A673 (cell line): ENCODE measurements around the gene PAPOLG. TPM values are rescaled to one million over a fixed set of nuclear protein-coding genes. Genes with fewer than 3 reads are reported as not detected.

Source experiments
- BruUV-seq: library from RNA; stranded (reverse); fragments of 400-500 nt; replicated peaks from 2 replicates; lab custom pipeline; 2021; lab: Mats Ljungman, UMichigan
- CTCF ChIA-PET: fragments of 300-600 bp; sonication (Branson Sonifier 250); formaldehyde crosslinking; loops from one replicate; lab custom pipeline; 2022; ENCODE audit warnings: antibody characterized with exemption; lab: Charles Lee
- POLR2A ChIA-PET: fragments of 300-600 bp; sonication (Branson Sonifier 250); formaldehyde crosslinking; loops from one replicate; lab custom pipeline; 2022; ENCODE audit warnings: antibody characterized with exemption; ENCODE audit not compliant: low non-redundant PET; lab: Charles Lee
- DNase-seq: peaks from one replicate; pipeline ENCODE4 v3.0.0-alpha.2; 2015; ENCODE audit warnings: low spot score
- H3K27ac ChIP-seq: fragments of 200-600 bp; sonication (generic); 2 replicates; pipeline ENCODE4 v1.5.1; 2016; ENCODE audit warnings: mixed run types, low read depth, mild to moderate bottlenecking, mixed read lengths, antibody characterized with exemption, low read length; ENCODE audit not compliant: poor library complexity, severe bottlenecking
- H3K27me3 ChIP-seq: fragments of 200-600 bp; sonication (generic); replicated peaks from 2 replicates; pipeline ENCODE4 v1.6.1; 2017; ENCODE audit warnings: mixed run types, low read depth, mild to moderate bottlenecking, mixed read lengths, antibody characterized with exemption, low read length; ENCODE audit not compliant: insufficient read depth, poor library complexity
- H3K36me3 ChIP-seq: fragments of 200-600 bp; sonication (generic); 2 replicates; pipeline ENCODE4 v1.6.1; 2016; ENCODE audit warnings: mixed run types, mild to moderate bottlenecking, mixed read lengths, antibody characterized with exemption, low read length; ENCODE audit not compliant: insufficient read depth, poor library complexity, severe bottlenecking
- H3K4me1 ChIP-seq: fragments of 200-600 bp; sonication (generic); 2 replicates; pipeline ENCODE4 v1.6.1; 2017; ENCODE audit warnings: mixed run types, mild to moderate bottlenecking, mixed read lengths, antibody characterized with exemption, low read length; ENCODE audit not compliant: insufficient read depth, poor library complexity, severe bottlenecking
- H3K4me3 ChIP-seq: fragments of 200-600 bp; sonication (generic); 2 replicates; pipeline ENCODE4 v1.5.1; 2016; ENCODE audit warnings: low read depth, mixed run types, mild to moderate bottlenecking, mixed read lengths, low read length; ENCODE audit not compliant: poor library complexity, severe bottlenecking
- H3K9me3 ChIP-seq: fragments of 200-600 bp; sonication (generic); 2 replicates; pipeline ENCODE4 v1.6.1; 2016; ENCODE audit warnings: mixed run types, low read depth, mild to moderate bottlenecking, mixed read lengths, antibody characterized with exemption, low read length; ENCODE audit not compliant: poor library complexity, severe bottlenecking
- CTCF ChIP-seq: fragments of 300-800, 200-600 bp; sonication (generic); conservative IDR thresholded peaks from 2 replicates; pipeline ENCODE4 v1.5.1; 2017; ENCODE audit warnings: low read depth, mild to moderate bottlenecking, antibody characterized with exemption, low read length, moderate library complexity, mixed read lengths
- EZH2 ChIP-seq: fragments of 200-600 bp; sonication (generic); IDR thresholded peaks from 2 replicates; pipeline ENCODE4 v1.6.1; 2017; ENCODE audit warnings: borderline replicate concordance, low read depth, mild to moderate bottlenecking, mixed read lengths, antibody characterized with exemption, low read length; ENCODE audit not compliant: poor library complexity, severe bottlenecking
- intact Hi-C: fragments of 100-400 bp; cut with micrococcal nuclease; formaldehyde crosslinking; loops from one replicate; pipeline ENCODE4 v1.10.0; 2022; ENCODE audit not compliant: unreplicated experiment
- total RNA-seq: library from RNA; stranded (reverse); gene quantifications from 2 replicates; pipeline ENCODE4 v1.2.3, GENCODE V29; 2021

The PAPOLG gene
- total RNA-seq, 1 experiment from 2014 or later: 17.4 TPM

- ChIA-PET CTCF (no interaction called here), POLR2A (no interaction called here)
- Histone ChIP-seq H3K9me3 (no peaks in the 10 kb centered on the region), H3K27ac (no peak overlapping the region), H3K27me3 (no peaks in the 10 kb centered on the region), H3K36me3 (no peaks in the 10 kb centered on the region), H3K4me1 (no peaks in the 10 kb centered on the region), H3K4me3 (no peak overlapping the region)
- BruUV-seq: no TSS peak
- TF ChIP-seq CTCF (no peak), EZH2 (no peak)
- DNase-seq: no peak
- intact Hi-C loops: no loop called here
These were observed 47.3 kb upstream of the PAPOLG start for GRCh38 chr2:60708630-60709320.

DNA sequence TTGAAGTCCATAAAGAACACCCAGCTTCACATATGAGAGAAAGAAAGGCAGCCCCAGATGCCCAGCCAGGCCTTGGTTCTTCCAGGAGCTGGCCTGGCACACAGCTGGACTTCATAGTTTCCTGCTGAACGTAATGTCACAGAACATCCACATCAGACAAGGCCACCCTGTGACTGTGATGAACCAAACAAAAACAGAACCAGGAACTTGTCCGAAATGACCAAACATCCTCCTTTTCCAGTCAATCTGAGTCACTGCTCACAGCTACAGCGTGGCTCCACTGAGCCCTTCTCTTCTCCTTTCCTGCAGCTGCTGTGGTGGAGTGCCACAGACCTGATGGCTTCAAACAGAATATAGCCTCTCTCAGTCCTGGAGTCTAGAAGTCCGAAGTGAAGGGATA is 45.4 kb upstream of the PAPOLG start:
- no peak for DNase-seq
- Histone ChIP-seq H3K36me3 (no peaks in the 10 kb centered on the region), H3K27ac (no peak overlapping the region), H3K9me3 (no peaks in the 10 kb centered on the region), H3K27me3 (no peaks in the 10 kb centered on the region), H3K4me1 (no peaks in the 10 kb centered on the region), H3K4me3 (no peak overlapping the region)
- TF ChIP-seq CTCF (no peak), EZH2 (no peak)
- ChIA-PET POLR2A (no interaction called here), CTCF (no interaction called here)
- no TSS peak for BruUV-seq
- intact Hi-C loops: no loop called here

GRCh38 chr2:60715561-60715960 is 40.5 kb upstream of the PAPOLG start:
- H3K9me3 ChIP-seq: no peaks in the 10 kb centered on the region

More at GRCh38 chr2:60715561-60715960, 40.5 kb upstream of the PAPOLG start:
- Histone ChIP-seq H3K4me1 (no peaks in the 10 kb centered on the region), H3K27me3 (no peaks in the 10 kb centered on the region), H3K27ac (no peak overlapping the region), H3K36me3 (no peaks in the 10 kb centered on the region), H3K4me3 (no peak overlapping the region)
- ChIA-PET POLR2A (no interaction called here), CTCF (no interaction called here)
- TF ChIP-seq CTCF (no peak), EZH2 (no peak)
- intact Hi-C loops: no loop called here
- DNase-seq: no peak
- BruUV-seq: no TSS peak
